HCT116 (cell line): Measurements from ENCODE around the gene NCOA1.

Experiments used
- ATF3 ChIP-seq: IDR thresholded peaks from 2 replicates; pipeline ENCODE4 v1.6.1; 2012
- CTCF ChIP-seq, 3 experiments: fragments of 200-600 bp in 1 of 3; sonication (generic) in 1 of 3; IDR thresholded peaks in 2 of 3; conservative IDR thresholded peaks in 1 of 3; 2 replicates each; pipeline ENCODE4 v1.5.1; 2012 to 2017; ENCODE audit warnings: low read depth in 2 of 3, low read length in 2 of 3, antibody characterized with exemption in 1 of 3, borderline replicate concordance in 1 of 3, control low read depth in 1 of 3, mild to moderate bottlenecking in 1 of 3, mixed read lengths in 1 of 3, mixed run types in 1 of 3, moderate library complexity in 1 of 3; ENCODE audit not compliant: insufficient read depth in 1 of 3
- SRF ChIP-seq: IDR thresholded peaks from 2 replicates; pipeline ENCODE4 v1.6.1; 2012; ENCODE audit warnings: low read depth

GRCh38 chr2:24512831-24513230, 21.8 kb downstream of the NCOA1 start:
- no peak for TF ChIP-seq CTCF (IDR thresholded peaks at IDR 0.05 in 2 of 3, conservative IDR thresholded peaks at IDR 0.05 in 1 of 3; ENCODE audit: borderline replicate concordance in 1 of 3, insufficient read depth in 1 of 3, low read depth in 2 of 3, low read length in 2 of 3)
- TF ChIP-seq ATF3, result no peak
- no peak for TF ChIP-seq SRF
